Astrocyte of the cerebellum (primary cell): ENCODE data around the gene SNRPA.
A peak's percentile ranks its signal among the peaks of the same experiment; 100 is the strongest.
"Not testable (repeated sequence)": the region's sequence is repeated elsewhere in the genome, so short reads cannot be mapped to it uniquely, and the experiment has no call there.

Experiments
- DNase-seq: peaks from one replicate; pipeline ENCODE4 v3.0.0-alpha.2; 2011; ENCODE audit warnings: low read depth
- H3K4me3 ChIP-seq: 2 replicates; pipeline ENCODE4 v1.5.1; 2011; ENCODE audit warnings: mild to moderate bottlenecking, low read depth, low read length, moderate library complexity
- CTCF ChIP-seq: IDR thresholded peaks from 2 replicates; pipeline ENCODE4 v1.5.1; 2012; ENCODE audit warnings: low read length, low read depth, moderate library complexity, mild to moderate bottlenecking; ENCODE audit errors: missing control alignments
- in situ Hi-C: cut with HindIII; loops from 2 replicates; pipeline ENCODE4 v1.10.0; 2017; ENCODE audit warnings: low sequenced_read_pairs

SNRPA gene

GRCh38 chr19:40809358-40810086 is 58.5 kb downstream of the SNRPA start:
- DNase-seq: no peak
- no peak for TF ChIP-seq CTCF
- no peak overlapping the region for H3K4me3 ChIP-seq
- in situ Hi-C loops: no loop called here

- H3K4me3 ChIP-seq: peak overlapping the region; percentile 25
- in situ Hi-C loops: no loop called here
- no peak for TF ChIP-seq CTCF
- DNase-seq: no peak
Observed at GRCh38 chr19:40810160-40810559, 59.2 kb downstream of the SNRPA start.

- peak overlapping the region; percentile 25 for H3K4me3 ChIP-seq
- DNase-seq, in situ Hi-C loops: not testable (repeated sequence)
Observed at GRCh38 chr19:40810649-40811408, 59.8 kb downstream of the SNRPA start.

GRCh38 chr19:40811478-40812341 is 60.7 kb downstream of the SNRPA start:
- in situ Hi-C loops: no loop called here
- no peak overlapping the region for H3K4me3 ChIP-seq
- no peak for TF ChIP-seq CTCF
- DNase-seq: no peak

GRCh38 chr19:40812571-40812970 is 61.6 kb downstream of the SNRPA start:
- H3K4me3 ChIP-seq, DNase-seq, in situ Hi-C loops: not testable (repeated sequence)

GRCh38 chr19:40813182-40813581 is 62.2 kb downstream of the SNRPA start:
- no peak for DNase-seq
- no peak for TF ChIP-seq CTCF
- in situ Hi-C loops: no loop called here
- no peak overlapping the region for H3K4me3 ChIP-seq
